ENCODE results near the gene ZMYM2.

The ZMYM2 gene

GRCh38 chr13:20134732-20135131 lies 176.2 kb downstream of the ZMYM2 start:
- no peak for DNase-seq (ENCODE audit: low read depth)

GRCh38 chr13:20136781-20137703 lies 178.5 kb downstream of the ZMYM2 start:
- DNase-seq (ENCODE audit: low read depth) = no peak

GRCh38 chr13:20137875-20138274 lies 179.3 kb downstream of the ZMYM2 start:
- DNase-seq (ENCODE audit: low read depth) = no peak

GRCh38 chr13:20140487-20140886 lies 182.0 kb downstream of the ZMYM2 start:
- no peak for DNase-seq (ENCODE audit: low read depth)

Measured in HS-27A (cell line).